ENCODE data around the gene CFP. TPM values are rescaled to one million over a fixed set of nuclear protein-coding genes. Genes with fewer than 3 reads are reported as not detected.

The CFP gene
- total RNA-seq, 1 donor from 2014 or later = 3.0 TPM

DNA sequence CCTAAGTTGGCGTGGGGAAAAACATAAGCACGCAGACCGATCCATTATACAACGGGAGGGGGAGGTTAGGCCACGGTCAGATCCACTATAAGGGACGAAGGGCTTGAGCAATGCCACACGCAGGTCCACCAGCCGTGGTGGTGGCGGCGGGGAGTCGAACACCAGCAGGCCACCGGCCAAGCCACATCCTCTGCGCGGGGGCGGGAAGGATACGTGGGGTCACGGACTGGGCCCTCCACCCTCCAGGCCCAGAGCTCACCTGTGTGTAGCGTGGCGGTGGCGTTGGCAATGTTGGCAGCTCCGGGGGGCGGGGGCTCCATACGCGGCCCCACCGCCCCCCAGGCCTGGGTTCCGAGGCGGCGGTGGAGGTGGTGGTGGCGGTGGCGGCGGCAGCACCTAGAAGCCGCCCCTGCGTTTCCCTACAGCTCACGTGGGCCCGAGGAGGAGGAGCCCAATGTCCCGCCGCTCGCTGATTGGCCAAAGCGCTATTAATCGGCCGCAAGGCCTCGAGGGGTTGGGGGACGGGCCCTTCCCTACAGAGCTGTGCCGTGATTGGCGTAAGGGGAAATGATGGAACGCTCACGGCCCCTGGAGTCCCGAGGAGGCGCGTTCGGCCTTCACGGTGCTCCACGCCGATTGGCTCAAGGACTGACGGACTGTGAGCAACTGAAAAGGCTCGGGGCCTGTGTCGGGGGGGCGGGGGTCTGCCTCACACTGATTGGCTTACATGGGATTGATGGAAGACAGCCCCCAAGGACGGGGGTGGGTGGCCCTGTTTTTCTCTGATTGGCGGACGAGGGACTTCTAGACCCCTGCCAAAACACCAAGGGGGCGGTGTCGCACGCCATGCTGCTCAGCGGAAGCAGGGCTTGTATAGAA is 20.7 kb upstream of the CFP start, which contains the start of gene ELK1:
TSS of gene ELK1 (minus strand) at position 400 of the 879 bp plus-strand sequence. CDS start 9,122 bp downstream, outside the sequence.
- Mint-ChIP-seq H3K27me3 (ENCODE audit: low read depth) (no peaks in the 10 kb centered on the region), H3K27ac (peak within 1 kb of the TSS; percentile 97), H3K9me3 (no peaks in the 10 kb centered on the region), H3K36me3 (ENCODE audit: low read depth) (peaks cover 70% of the 10 kb centered on the region), H3K4me3 (ENCODE audit: low read depth) (peak within 1 kb of the TSS; percentile 93), H3K4me1 (ENCODE audit: low read depth) (peaks cover 50% of the 10 kb centered on the region)
- intact Hi-C loops (cut with micrococcal nuclease) = loop anchor here (1.0 to 10.0 kb wide), 6 partner anchors 8 to 432 kb away; partner anchors contain the start of genes ARAF, CDK16 and ZNF81
- DNase-seq (ENCODE audit: low spot score) = peak; percentile 89

DNA sequence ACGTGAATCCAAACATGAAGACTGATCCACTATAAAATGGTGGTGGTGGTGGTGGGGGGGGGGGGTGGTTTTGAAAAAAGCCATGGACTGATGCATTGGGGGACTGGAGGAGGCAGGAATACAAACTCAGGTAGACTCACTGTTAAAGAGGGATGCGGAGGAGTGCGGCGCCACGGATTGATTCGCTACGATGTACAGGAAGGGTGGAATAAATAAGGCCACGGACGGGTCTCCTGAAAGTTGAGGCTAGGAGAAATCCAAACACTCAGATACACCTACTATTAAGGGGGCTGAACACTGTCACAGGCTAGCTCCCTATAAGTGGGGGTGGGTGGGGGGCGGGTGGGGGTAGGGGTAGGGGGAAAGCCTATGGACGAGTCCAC is 20.0 kb upstream of the CFP start:
- Mint-ChIP-seq H3K27me3 (ENCODE audit: low read depth) (no peaks in the 10 kb centered on the region), H3K27ac (peak overlapping the region; percentile 97), H3K4me1 (ENCODE audit: low read depth) (peaks cover 55% of the 10 kb centered on the region), H3K36me3 (ENCODE audit: low read depth) (peaks cover 69% of the 10 kb centered on the region), H3K9me3 (no peaks in the 10 kb centered on the region), H3K4me3 (ENCODE audit: low read depth) (peak overlapping the region; percentile 93)
- no peak for DNase-seq (ENCODE audit: low spot score)
- intact Hi-C loops (cut with micrococcal nuclease) = loop anchor here (1.0 to 10.0 kb wide), 7 partner anchors 9 to 431 kb away; partner anchors contain the start of genes ARAF, CDK16, ZNF41 and ZNF81

DNA sequence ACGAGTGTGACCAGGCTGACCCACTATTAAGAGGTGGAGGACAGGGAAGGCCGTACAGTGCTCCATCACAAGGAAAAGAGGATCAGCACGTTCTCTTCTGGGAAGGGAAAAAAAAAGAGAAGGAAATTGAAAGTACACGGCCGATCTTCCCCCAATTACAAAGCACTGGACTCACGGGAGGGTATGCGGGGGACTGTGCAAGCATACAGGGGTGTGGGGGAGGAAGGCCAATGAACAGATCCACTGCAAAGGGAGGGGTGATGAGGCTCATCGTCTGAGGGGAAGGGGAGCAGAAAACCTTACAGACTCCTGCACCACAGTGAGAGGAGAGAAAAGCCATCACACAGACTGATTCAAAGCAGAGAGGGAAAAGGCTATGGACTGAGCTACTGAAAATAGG is 19.5 kb upstream of the CFP start:
- H3K36me3 Mint-ChIP-seq (ENCODE audit: low read depth) = peaks cover 70% of the 10 kb centered on the region
- peak overlapping the region; percentile 97 for H3K27ac Mint-ChIP-seq
- intact Hi-C loops (cut with micrococcal nuclease) = loop anchor here (10.0 kb wide), 1 partner anchor 164 kb away; the partner anchor contains the start of gene ZNF41
- no peak for DNase-seq (ENCODE audit: low spot score)
- peak overlapping the region; percentile 93 for H3K4me3 Mint-ChIP-seq (ENCODE audit: low read depth)
- H3K27me3 Mint-ChIP-seq (ENCODE audit: low read depth) = no peaks in the 10 kb centered on the region
- H3K4me1 Mint-ChIP-seq (ENCODE audit: low read depth) = peaks cover 60% of the 10 kb centered on the region
- no peaks in the 10 kb centered on the region for H3K9me3 Mint-ChIP-seq

DNA sequence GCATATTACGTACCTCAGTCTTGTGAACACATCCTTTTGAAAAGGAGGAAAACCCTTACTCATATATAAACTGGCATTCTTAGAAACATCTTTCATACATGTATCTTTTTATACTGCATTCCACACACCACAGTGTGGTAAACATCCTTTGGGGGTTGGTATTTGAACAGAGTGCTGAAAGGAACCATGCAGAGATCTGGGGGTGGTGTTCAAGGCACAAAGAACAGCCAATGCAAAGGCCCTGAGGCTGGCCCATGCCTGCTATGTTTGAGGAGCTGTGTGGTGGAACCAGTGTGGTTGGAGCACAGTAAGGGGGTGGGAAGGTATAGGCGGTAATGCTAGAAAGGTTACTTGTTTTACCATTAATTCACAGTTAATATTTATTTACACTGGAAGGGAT is 18.6 kb upstream of the CFP start:
- intact Hi-C loops (cut with micrococcal nuclease) = loop anchor here (10.0 kb wide), 1 partner anchor 164 kb away; the partner anchor contains the start of gene ZNF41
- no peak for DNase-seq (ENCODE audit: low spot score)
- peaks cover 73% of the 10 kb centered on the region for H3K36me3 Mint-ChIP-seq (ENCODE audit: low read depth)
- H3K4me3 Mint-ChIP-seq (ENCODE audit: low read depth) = peak overlapping the region; percentile 93
- no peaks in the 10 kb centered on the region for H3K9me3 Mint-ChIP-seq
- H3K4me1 Mint-ChIP-seq (ENCODE audit: low read depth) = peaks cover 59% of the 10 kb centered on the region
- no peaks in the 10 kb centered on the region for H3K27me3 Mint-ChIP-seq (ENCODE audit: low read depth)
- H3K27ac Mint-ChIP-seq = peak overlapping the region; percentile 97

DNA sequence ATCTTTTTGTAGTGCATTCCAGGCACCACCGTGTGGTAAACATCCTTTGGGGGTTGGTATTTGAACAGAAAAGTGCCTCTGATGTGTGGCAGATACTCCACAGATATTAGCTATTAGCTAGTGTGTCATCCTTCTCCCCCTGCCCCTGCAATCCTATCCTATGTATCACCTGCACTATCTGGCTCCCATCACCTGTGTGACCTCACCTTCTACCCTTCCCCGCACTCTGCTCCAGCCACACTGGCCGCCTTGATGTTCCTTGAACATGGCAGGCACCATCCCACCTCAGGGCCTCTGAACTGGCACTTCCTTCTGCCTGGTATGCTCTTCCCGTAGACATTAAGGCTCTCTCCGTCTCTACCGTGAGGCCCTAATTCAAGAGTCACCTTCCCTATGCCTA is 16.9 kb upstream of the CFP start:
- H3K27ac Mint-ChIP-seq = peak overlapping the region; percentile 28
- intact Hi-C loops (cut with micrococcal nuclease) = loop anchor here (10.0 kb wide), 1 partner anchor 162 kb away; the partner anchor contains the start of gene ZNF41

DNA sequence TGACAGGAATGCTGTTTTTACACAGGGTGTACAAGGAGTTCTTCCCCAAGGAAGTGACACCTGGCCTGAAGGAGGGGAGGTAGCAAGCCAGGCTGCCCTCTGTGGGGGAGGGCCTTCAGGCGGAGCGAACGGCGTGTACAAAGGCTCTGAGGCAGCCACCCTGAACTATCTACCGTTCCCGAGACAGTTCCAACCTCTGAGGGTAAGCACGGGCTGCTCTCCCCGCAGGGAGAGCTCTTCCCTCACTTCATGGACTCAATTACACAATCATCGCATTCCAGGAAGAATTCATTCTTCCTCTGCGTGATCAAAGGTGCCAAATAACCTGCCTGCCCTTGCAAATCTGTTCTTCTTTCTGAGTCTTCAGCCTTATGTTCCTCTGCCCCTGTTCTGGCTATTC is 15.8 kb upstream of the CFP start:
- Mint-ChIP-seq H3K36me3 (ENCODE audit: low read depth) (peaks cover 67% of the 10 kb centered on the region), H3K4me3 (ENCODE audit: low read depth) (no peak overlapping the region), H3K9me3 (no peaks in the 10 kb centered on the region), H3K4me1 (ENCODE audit: low read depth) (peaks cover 33% of the 10 kb centered on the region), H3K27ac (no peak overlapping the region), H3K27me3 (ENCODE audit: low read depth) (no peaks in the 10 kb centered on the region)
- intact Hi-C loops (cut with micrococcal nuclease) = loop anchor here (10.0 kb wide), 1 partner anchor 161 kb away; the partner anchor contains the start of gene ZNF41
- no peak for DNase-seq (ENCODE audit: low spot score)

More for the DNA sequence above, 16.9 kb upstream of the CFP start:
- Mint-ChIP-seq H3K4me3 (ENCODE audit: low read depth) (no peak overlapping the region), H3K27me3 (ENCODE audit: low read depth) (no peaks in the 10 kb centered on the region), H3K9me3 (no peaks in the 10 kb centered on the region), H3K36me3 (ENCODE audit: low read depth) (peaks cover 65% of the 10 kb centered on the region), H3K4me1 (ENCODE audit: low read depth) (peaks cover 44% of the 10 kb centered on the region)
- no peak for DNase-seq (ENCODE audit: low spot score)

DNA sequence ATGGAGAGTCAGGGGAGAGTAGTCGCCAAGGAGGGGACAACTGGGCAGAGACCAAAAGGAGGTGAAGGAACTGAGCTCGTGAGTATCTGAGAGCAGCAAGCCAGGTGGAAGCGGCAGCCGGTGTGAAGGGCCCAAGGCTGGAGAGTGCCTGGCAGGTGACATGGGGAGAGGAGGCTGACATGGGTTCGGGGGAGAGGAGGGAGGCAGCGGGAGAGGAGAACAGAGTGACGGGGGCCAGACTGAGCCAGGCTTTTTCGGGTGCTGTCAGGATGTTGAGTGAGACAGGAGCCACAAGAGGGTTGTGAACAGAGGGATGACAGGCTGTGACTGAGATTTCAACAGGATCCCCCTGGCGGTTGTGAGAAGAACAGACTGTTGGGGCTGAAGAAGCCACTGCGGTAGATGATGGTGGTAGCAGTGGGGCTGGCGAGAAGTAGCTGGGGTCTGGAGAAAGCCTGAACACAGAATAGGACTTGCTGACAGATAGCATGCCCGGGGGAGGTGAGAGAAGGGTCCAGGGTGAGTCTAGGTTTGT is 14.9 kb upstream of the CFP start:
- intact Hi-C loops (cut with micrococcal nuclease) = loop anchor here (10.0 kb wide), 1 partner anchor 160 kb away; the partner anchor contains the start of gene ZNF41
- H3K9me3 Mint-ChIP-seq = peaks cover 6% of the 10 kb centered on the region
- no peak overlapping the region for H3K4me3 Mint-ChIP-seq (ENCODE audit: low read depth)
- H3K36me3 Mint-ChIP-seq (ENCODE audit: low read depth) = peaks cover 75% of the 10 kb centered on the region
- no peaks in the 10 kb centered on the region for H3K27me3 Mint-ChIP-seq (ENCODE audit: low read depth)
- DNase-seq (ENCODE audit: low spot score) = no peak
- peaks cover 35% of the 10 kb centered on the region for H3K4me1 Mint-ChIP-seq (ENCODE audit: low read depth)
- H3K27ac Mint-ChIP-seq = peak overlapping the region; percentile 63

DNA sequence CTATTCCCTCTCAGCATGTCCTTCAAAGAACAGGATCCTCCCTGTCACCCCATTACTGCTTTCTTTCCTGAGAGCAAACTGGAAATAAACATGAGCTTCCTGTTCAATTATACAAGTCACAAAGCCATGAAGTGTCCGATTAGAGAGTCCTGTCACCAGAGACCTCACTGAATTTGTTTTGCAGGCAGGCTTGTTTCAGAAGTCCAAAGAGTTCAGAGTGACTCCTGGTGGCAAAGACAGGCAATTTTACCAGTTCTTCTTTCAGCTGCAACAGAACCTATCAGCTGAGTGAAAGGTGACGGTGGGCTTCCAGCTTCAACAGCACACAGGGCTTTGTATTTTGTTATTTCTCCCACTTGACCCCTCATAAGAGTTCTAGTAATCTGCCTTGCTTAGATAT is 14.2 kb upstream of the CFP start:
- Mint-ChIP-seq H3K4me3 (ENCODE audit: low read depth) (no peak overlapping the region), H3K4me1 (ENCODE audit: low read depth) (peaks cover 34% of the 10 kb centered on the region), H3K27ac (no peak overlapping the region), H3K36me3 (ENCODE audit: low read depth) (peaks cover 75% of the 10 kb centered on the region), H3K27me3 (ENCODE audit: low read depth) (no peaks in the 10 kb centered on the region), H3K9me3 (peaks cover 7% of the 10 kb centered on the region)
- intact Hi-C loops (cut with micrococcal nuclease) = loop anchor here (10.0 kb wide), 1 partner anchor 159 kb away; the partner anchor contains the start of gene ZNF41
- no peak for DNase-seq (ENCODE audit: low spot score)

DNA sequence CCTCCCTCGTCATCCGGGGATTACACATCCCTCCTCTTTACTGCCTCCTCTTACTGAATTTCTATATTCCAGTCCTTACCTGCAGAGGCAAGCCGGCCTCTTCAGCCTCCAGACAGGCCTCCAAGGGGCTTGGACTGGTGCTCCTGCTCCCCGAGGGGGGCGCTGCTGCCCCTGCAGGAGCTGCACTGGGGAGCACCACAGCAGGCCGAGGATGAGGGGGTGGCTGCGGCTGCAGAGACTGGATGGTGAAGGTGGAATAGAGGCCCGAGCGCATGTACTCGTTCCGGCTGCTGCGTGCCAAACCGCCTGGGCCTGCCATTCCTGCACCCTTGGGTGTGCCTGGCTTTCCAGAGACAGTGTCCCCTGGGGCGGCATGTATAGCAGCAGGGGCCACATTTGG is 9.1 kb upstream of the CFP start:
- Mint-ChIP-seq H3K4me1 (ENCODE audit: low read depth) (peaks cover 21% of the 10 kb centered on the region), H3K4me3 (ENCODE audit: low read depth) (no peak overlapping the region), H3K27me3 (ENCODE audit: low read depth) (no peaks in the 10 kb centered on the region), H3K9me3 (peaks cover 7% of the 10 kb centered on the region), H3K36me3 (ENCODE audit: low read depth) (peaks cover 50% of the 10 kb centered on the region), H3K27ac (no peak overlapping the region)
- intact Hi-C loops (cut with micrococcal nuclease) = no loop called here
- DNase-seq (ENCODE audit: low spot score) = no peak

DNA sequence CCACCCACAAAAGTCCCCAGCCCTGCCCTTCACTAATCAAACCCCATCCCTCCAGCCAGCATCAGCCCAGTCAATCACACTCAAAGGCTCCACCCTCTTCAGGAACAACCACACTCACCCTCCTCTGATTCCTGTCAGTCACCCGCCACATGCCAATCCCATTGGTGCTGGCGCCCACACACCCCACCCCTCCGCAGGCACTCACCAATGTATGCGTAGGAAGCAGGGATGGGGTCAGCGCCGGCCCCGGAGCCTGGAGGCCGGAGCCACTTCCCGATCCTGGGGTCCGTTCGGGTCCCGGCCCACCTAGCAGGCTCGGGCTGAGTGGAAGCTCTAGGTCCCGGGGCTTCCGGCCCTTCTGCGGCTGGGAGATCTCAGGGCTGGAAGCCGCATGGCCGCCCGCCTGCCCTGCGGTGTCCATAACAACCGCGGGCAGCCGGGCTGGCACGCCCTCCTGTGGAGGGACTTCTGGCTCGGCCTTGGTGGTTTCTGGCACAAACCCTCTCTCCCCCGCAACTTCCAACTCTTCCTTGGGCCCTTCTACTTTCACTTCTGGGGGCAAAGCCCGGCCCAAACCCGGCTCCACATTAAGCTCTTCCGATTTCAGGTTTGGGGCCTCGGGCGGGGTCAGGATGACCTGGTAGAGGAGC is 7.9 kb upstream of the CFP start:
- Mint-ChIP-seq H3K9me3 (peaks cover 7% of the 10 kb centered on the region), H3K36me3 (ENCODE audit: low read depth) (peaks cover 46% of the 10 kb centered on the region), H3K27ac (no peak overlapping the region), H3K4me1 (ENCODE audit: low read depth) (peaks cover 21% of the 10 kb centered on the region), H3K4me3 (ENCODE audit: low read depth) (peak overlapping the region; percentile 49), H3K27me3 (ENCODE audit: low read depth) (no peaks in the 10 kb centered on the region)
- intact Hi-C loops (cut with micrococcal nuclease) = no loop called here
- no peak for DNase-seq (ENCODE audit: low spot score)

DNA sequence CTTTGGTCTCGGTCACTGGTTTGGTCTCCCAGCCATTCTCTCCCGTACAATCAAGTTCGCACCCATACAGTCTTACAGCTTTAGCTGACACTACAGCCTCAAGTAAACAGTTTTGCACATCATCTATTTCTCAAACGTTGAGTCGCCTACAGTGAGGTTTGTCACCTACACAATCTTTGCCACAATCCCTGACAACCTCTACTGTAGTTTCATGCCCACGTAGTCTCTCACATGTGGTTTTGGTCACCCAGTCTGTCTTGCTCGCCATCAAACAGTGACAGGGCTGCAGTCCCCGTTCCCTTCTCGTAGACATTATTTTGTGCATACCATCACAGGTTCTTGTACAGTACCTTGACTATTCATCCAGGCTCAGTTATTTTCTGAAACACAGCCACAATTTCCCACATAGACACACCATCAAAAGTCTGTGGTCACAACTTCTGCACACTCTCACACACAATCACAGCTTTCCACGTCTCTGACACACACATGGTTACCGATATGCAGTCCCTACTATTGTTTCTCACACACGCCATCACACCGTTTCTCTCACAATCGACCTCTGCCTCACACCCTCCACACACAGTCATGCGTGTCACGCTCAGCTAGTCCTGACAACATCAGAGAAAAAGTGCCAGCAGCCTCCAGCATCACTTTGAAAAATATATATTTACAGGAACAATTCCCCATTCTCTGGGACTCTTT is 5.3 kb upstream of the CFP start:
- no peak overlapping the region for H3K27ac Mint-ChIP-seq
- H3K4me1 Mint-ChIP-seq (ENCODE audit: low read depth) = peaks cover 23% of the 10 kb centered on the region
- no peak for DNase-seq (ENCODE audit: low spot score)
- H3K27me3 Mint-ChIP-seq (ENCODE audit: low read depth) = no peaks in the 10 kb centered on the region
- H3K4me3 Mint-ChIP-seq (ENCODE audit: low read depth) = no peak overlapping the region
- H3K36me3 Mint-ChIP-seq (ENCODE audit: low read depth) = peaks cover 26% of the 10 kb centered on the region
- peaks cover 5% of the 10 kb centered on the region for H3K9me3 Mint-ChIP-seq
- intact Hi-C loops (cut with micrococcal nuclease) = no loop called here

All from activated T-helper 2 cell treated with anti-CD3 and anti-CD28 coated beads, Interferon-gamma antibody, Interleukin-2, Interleukin-4, amounts not matched to agents 10 μg/mL and 5 μg/mL and 100 μg/mL, durations not matched to agents 14 hours and 24 hours and 36 hours (primary cell).